K562 (cell line): ENCODE data around the gene STAP1. TPM values are rescaled to one million over a fixed set of nuclear protein-coding genes. Genes with fewer than 3 reads are reported as not detected.

ENCODE experiments used
- ARID2 ChIP-seq: fragments of 450-650 bp; IDR thresholded peaks from 2 replicates; pipeline ENCODE4 v1.6.1; 2017; ENCODE audit warnings: antibody characterized with exemption, mild to moderate bottlenecking
- ATF2 ChIP-seq: sonication (generic); formaldehyde crosslinking; IDR thresholded peaks from 2 replicates; pipeline ENCODE4 v1.8.1; 2022; ENCODE audit warnings: missing genetic modification reagents
- ATF3 ChIP-seq, 2 experiments: fragments of 450-650 bp in 1 of 2; sonication (generic) in 1 of 2; formaldehyde crosslinking in 1 of 2; IDR thresholded peaks in 1 of 2; conservative IDR thresholded peaks in 1 of 2; 2 replicates each; pipeline versions ENCODE4 v1.6.1 to v1.8.1; 2016 to 2023; ENCODE audit warnings: mild to moderate bottlenecking in 2 of 2, moderate library complexity in 2 of 2, inconsistent platforms in 1 of 2, missing genetic modification reagents in 1 of 2
- DDX20 ChIP-seq: fragments of 450-650 bp; IDR thresholded peaks from 2 replicates; pipeline ENCODE4 v1.6.1; 2016; ENCODE audit warnings: missing genetic modification characterization, low read depth, mild to moderate bottlenecking, missing compliant biosample characterization, moderate library complexity
- GATA2 ChIP-seq: sonication (generic); formaldehyde crosslinking; IDR thresholded peaks from 2 replicates; pipeline ENCODE4 v1.4.0; 2020; ENCODE audit warnings: mild to moderate bottlenecking, missing genetic modification reagents
- HMGN3 ChIP-seq: IDR thresholded peaks from 2 replicates; pipeline ENCODE4 v1.6.1; 2011; ENCODE audit warnings: borderline replicate concordance, low read depth, mild to moderate bottlenecking, mixed read lengths, low read length; ENCODE audit not compliant: insufficient read length; ENCODE audit errors: extremely low read depth
- MCM5 ChIP-seq: fragments of 450-650 bp; IDR thresholded peaks from 2 replicates; pipeline ENCODE4 v1.6.1; 2016; ENCODE audit warnings: low read depth
- MIER1 ChIP-seq: fragments of 450-650 bp; IDR thresholded peaks from 2 replicates; pipeline ENCODE4 v1.6.1; 2016; ENCODE audit warnings: antibody characterized with exemption, mild to moderate bottlenecking, low read depth
- MTA2 ChIP-seq: fragments of 450-650 bp; IDR thresholded peaks from 2 replicates; pipeline ENCODE4 v1.6.1; 2016; ENCODE audit warnings: low read depth
- NCOR1 ChIP-seq: fragments of 450-650 bp; IDR thresholded peaks from 2 replicates; pipeline ENCODE4 v1.6.1; 2016; ENCODE audit warnings: mild to moderate bottlenecking, moderate library complexity
- PHF20 ChIP-seq: fragments of 450-650 bp; IDR thresholded peaks from 2 replicates; pipeline ENCODE4 v1.6.1; 2018; ENCODE audit not compliant: partially characterized antibody
- POLR3A ChIP-seq: IDR thresholded peaks from 2 replicates; pipeline ENCODE4 v1.6.1; 2011; ENCODE audit warnings: borderline replicate concordance, mild to moderate bottlenecking, moderate library complexity; ENCODE audit not compliant: insufficient read length, insufficient read depth; ENCODE audit errors: extremely low read depth
- SIN3A ChIP-seq, 2 experiments: fragments of 150-350 bp in 1 of 2; IDR thresholded peaks; 2 replicates each; pipeline ENCODE4 v1.6.1; 2011 to 2016; ENCODE audit warnings: borderline replicate concordance in 2 of 2, low read depth in 2 of 2, low read length in 2 of 2, mild to moderate bottlenecking in 2 of 2, moderate library complexity in 2 of 2; ENCODE audit not compliant: control insufficient read depth in 1 of 2
- SMARCE1 ChIP-seq: fragments of 450-650 bp; IDR thresholded peaks from 2 replicates; pipeline ENCODE4 v1.7.1; 2016; ENCODE audit warnings: mild to moderate bottlenecking
- TAF15 ChIP-seq: fragments of 200-400 bp; formaldehyde crosslinking; IDR thresholded peaks from 2 replicates; pipeline ENCODE4 v1.6.1; 2017; ENCODE audit warnings: mild to moderate bottlenecking, low read depth, low read length, moderate library complexity
- WHSC1 ChIP-seq: IDR thresholded peaks from one replicate; pipeline ENCODE4 v1.6.1; 2012; ENCODE audit warnings: low read length, control low read depth, inconsistent platforms
- ZBTB2 ChIP-seq: fragments of 450-650 bp; IDR thresholded peaks from 2 replicates; pipeline ENCODE4 v1.6.1; 2016; ENCODE audit warnings: antibody characterized with exemption
- ZC3H8 ChIP-seq: fragments of 450-650 bp; IDR thresholded peaks from 2 replicates; pipeline ENCODE4 v1.6.1; 2017
- ZNF133 ChIP-seq: fragments of 250-450 bp; sonication (Bioruptor Pico); IDR thresholded peaks from 2 replicates; pipeline ENCODE4 v1.4.0; 2020; ENCODE audit warnings: mild to moderate bottlenecking
- ZNF324 ChIP-seq: fragments of 250-450 bp; sonication (Bioruptor Pico); IDR thresholded peaks from 2 replicates; pipeline ENCODE4 v1.4.0; 2020; ENCODE audit warnings: mild to moderate bottlenecking
- ZNF668 ChIP-seq: fragments of 250-450 bp; sonication (Bioruptor Pico); IDR thresholded peaks from 2 replicates; pipeline ENCODE4 v1.8.0; 2022; ENCODE audit warnings: mild to moderate bottlenecking, inconsistent platforms
- ZNF717 ChIP-seq: fragments of 250-450 bp; sonication (Bioruptor Pico); IDR thresholded peaks from 2 replicates; pipeline ENCODE4 v1.5.0; 2021
- ZNF75A ChIP-seq: fragments of 450-650 bp; formaldehyde crosslinking; IDR thresholded peaks from 2 replicates; pipeline ENCODE4 v1.4.0; 2020; ENCODE audit warnings: mild to moderate bottlenecking
- ZNF780A ChIP-seq: fragments of 250-450 bp; sonication (Bioruptor Pico); IDR thresholded peaks from 2 replicates; pipeline ENCODE4 v1.5.0; 2021; ENCODE audit warnings: mild to moderate bottlenecking
- polyA plus RNA-seq, 8 experiments: library from polyadenylated mRNA; depleted of rRNA in 4 of 8; stranded (reverse) in 5 of 8; unstranded in 3 of 8; fragments of >200 nt; fragmentation: Nextera tagmentation in 2 of 8; fragmentation: Illumina TruSeq in 1 of 8; extraction: Ambion mirVana in 2 of 8; extraction: Trizol in 1 of 8; gene quantifications; 2 replicates each; pipeline versions ENCODE4 v1.2.1 to v1.2.3, GENCODE V29; 2011 to 2014; ENCODE audit warnings: inconsistent platforms in 1 of 8, missing spikeins in 1 of 8
- total RNA-seq, 7 experiments: library from RNA; depleted of rRNA in 6 of 7; stranded (reverse); fragments of >200 nt in 6 of 7; fragmentation: Illumina TruSeq in 2 of 7; extraction: Trizol in 2 of 7; gene quantifications; 2 replicates each; pipeline versions ENCODE4 v1.2.1 to v1.2.3, GENCODE V29; 2011 to 2021; ENCODE audit warnings: low replicate concordance in 1 of 7

STAP1 gene
- total and polyA plus RNA-seq, 9 of the 15 experiments (the other 6 are each of a cell fraction or from before 2014, with no cell fraction given): 0.50 to 5.6 (median 1.4) TPM

GRCh38 chr4:67575232-67576058 lies 16.9 kb downstream of the STAP1 start (continued):
- TF ChIP-seq ATF2 (no peak), MTA2 (no peak), PHF20 (peak; percentile 53), MIER1 (no peak), WHSC1 (no peak), SIN3A (IDR thresholded peaks at IDR 0.05; ENCODE audit: borderline replicate concordance in 2 of 2, control insufficient read depth in 1 of 2, low read depth in 2 of 2, low read length in 2 of 2) (no peak), ZNF133 (no peak), GATA2 (no peak), SMARCE1 (no peak), ZC3H8 (no peak; the same call in 1 of the 2 replicates), ZNF75A (CRISPR knock-in tag) (no peak), DDX20 (tag) (no peak), TAF15 (no peak), HMGN3 (no peak), ZNF780A (no peak), MCM5 (no peak), ZBTB2 (no peak), ZNF668 (no peak), ZNF717 (0 out of 2 replicates have a peak, but pooled peaks have one; percentile 16), NCOR1 (peak; percentile 20; the same call in 1 of the 2 replicates), POLR3A (no peak), ARID2 (no peak), ATF3 (IDR thresholded peaks at IDR 0.05) (no peak), ATF3 (CRISPR knock-in tag; conservative IDR thresholded peaks at IDR 0.05) (no peak), ZNF324 (CRISPR knock-in tag) (no peak)
